Keratinocyte (primary cell): ENCODE results near the gene PCGF5. TPM values are rescaled to one million over a fixed set of nuclear protein-coding genes. Genes with fewer than 3 reads are reported as not detected.
A peak's percentile ranks its signal among the peaks of the same experiment; 100 is the strongest.

ENCODE experiments used
- DNase-seq: peaks from one replicate; pipeline ENCODE4 v3.0.0-alpha.2; 2011; ENCODE audit warnings: low read depth, missing footprints, low spot score
- FAIRE-seq: peaks from 2 replicates; lab custom pipeline; 2011; peaks lifted over from hg19 to GRCh38; lab: Jason Lieb, UNC
- H2AFZ ChIP-seq: 2 replicates; pipeline ENCODE4 v1.6.0; 2012; ENCODE audit warnings: low read length, control low read depth, inconsistent platforms; ENCODE audit not compliant: control insufficient read depth
- H3K27ac ChIP-seq: 2 replicates; pipeline ENCODE4 v1.5.1; 2011; ENCODE audit warnings: low read length; ENCODE audit not compliant: control insufficient read depth, insufficient read depth
- H3K27me3 ChIP-seq: 3 replicates; pipeline ENCODE4 v1.6.0; 2011; ENCODE audit warnings: low read length; ENCODE audit not compliant: control insufficient read depth, insufficient read depth; ENCODE audit errors: extremely low read depth
- H3K36me3 ChIP-seq, 2 experiments: 2 replicates in 1 of 2; 3 replicates in 1 of 2; pipeline ENCODE4 v1.5.1; 2011; ENCODE audit warnings: low read length in 2 of 2, mild to moderate bottlenecking in 1 of 2; ENCODE audit not compliant: control insufficient read depth in 2 of 2, insufficient read depth in 2 of 2; ENCODE audit errors: extremely low read depth in 1 of 2
- H3K4me1 ChIP-seq: 3 replicates; pipeline ENCODE4 v1.5.1; 2011; ENCODE audit warnings: low read length; ENCODE audit not compliant: control insufficient read depth, insufficient read depth; ENCODE audit errors: extremely low read depth
- H3K4me2 ChIP-seq: 3 replicates; pipeline ENCODE4 v1.6.0; 2011; ENCODE audit warnings: low read depth, low read length; ENCODE audit not compliant: control insufficient read depth, insufficient read depth; ENCODE audit errors: extremely low read depth
- H3K4me3 ChIP-seq, 3 experiments: fragments of 200-600 bp in 1 of 3; sonication (generic) in 1 of 3; 2 replicates in 2 of 3; 3 replicates in 1 of 3; pipeline ENCODE4 v1.5.1; 2011 to 2016; ENCODE audit warnings: low read length in 3 of 3, mild to moderate bottlenecking in 3 of 3, control low read depth in 2 of 3, inconsistent platforms in 1 of 3, low read depth in 1 of 3, mixed read lengths in 1 of 3, mixed run types in 1 of 3, moderate library complexity in 1 of 3; ENCODE audit not compliant: control insufficient read depth in 2 of 3, insufficient read depth in 2 of 3; ENCODE audit errors: extremely low read depth in 1 of 3
- H3K79me2 ChIP-seq: 2 replicates; pipeline ENCODE4 v1.6.0; 2012; ENCODE audit warnings: low read length; ENCODE audit not compliant: control insufficient read depth, insufficient read depth
- H3K9ac ChIP-seq: 3 replicates; pipeline ENCODE4 v1.6.0; 2011; ENCODE audit warnings: low read length; ENCODE audit not compliant: control insufficient read depth, insufficient read depth; ENCODE audit errors: extremely low read depth
- H3K9me1 ChIP-seq: 3 replicates; pipeline ENCODE4 v1.6.0; 2011; ENCODE audit warnings: low read length; ENCODE audit not compliant: control insufficient read depth, insufficient read depth; ENCODE audit errors: extremely low read depth
- H3K9me3 ChIP-seq: 2 replicates; pipeline ENCODE4 v1.5.1; 2012; ENCODE audit warnings: low read depth, low read length; ENCODE audit not compliant: control insufficient read depth
- H4K20me1 ChIP-seq: 3 replicates; pipeline ENCODE4 v1.6.0; 2011; ENCODE audit warnings: low read length; ENCODE audit not compliant: control insufficient read depth, insufficient read depth; ENCODE audit errors: extremely low read depth
- EZH2 ChIP-seq: IDR thresholded peaks from one replicate; pipeline ENCODE4 v1.6.1; 2012; ENCODE audit warnings: inconsistent platforms, mild to moderate bottlenecking, low read length, moderate library complexity
- dilution Hi-C: fragments of 300-500 bp; cut with MboI; formaldehyde crosslinking; loops from one replicate; pipeline ENCODE4 v1.7.0; 2020; ENCODE audit warnings: low sequenced_read_pairs; ENCODE audit not compliant: extremely low pct_ligation_motif_present
- polyA minus RNA-seq, 3 experiments: library from RNA; depleted of rRNA, polyadenylated mRNA; stranded (reverse); fragments of >200 nt; gene quantifications; 1 replicate in 1 of 3; 2 replicates in 1 of 3; 3 replicates in 1 of 3; pipeline ENCODE4 v1.2.3, GENCODE V29; 2011
- polyA plus RNA-seq, 5 experiments: library from polyadenylated mRNA; depleted of rRNA in 3 of 5; stranded (reverse) in 3 of 5; stranded (forward) in 1 of 5; unstranded in 1 of 5; fragments of >200 nt; gene quantifications; 1 replicate in 1 of 5; 2 replicates in 3 of 5; 3 replicates in 1 of 5; pipeline versions ENCODE4 v1.2.1 to v1.2.3, GENCODE V29; 2011 to 2012; ENCODE audit warnings: missing spikeins in 2 of 5, low read depth in 1 of 5, low replicate concordance in 1 of 5
- TF ChIP-seq, protein P1 (sequence below), 3 experiments: IDR thresholded peaks in 1 of 3; conservative IDR thresholded peaks in 1 of 3; optimal IDR thresholded peaks in 1 of 3; 2 replicates in 2 of 3; 3 replicates in 1 of 3; pipeline versions ENCODE3 to v1.5.1; 2011; ENCODE audit warnings: low read length in 3 of 3, mild to moderate bottlenecking in 3 of 3, moderate library complexity in 2 of 3, control low read depth in 1 of 3, inconsistent platforms in 1 of 3; ENCODE audit not compliant: insufficient read depth in 2 of 3; ENCODE audit errors: extremely low read depth in 1 of 3

The PCGF5 gene
- polyA plus RNA-seq (5.2 to 13.9 TPM (median 12.1 TPM) in 3 replicates), polyA minus RNA-seq (4.1 to 10.6 TPM (median 9.5 TPM) in 3 replicates)
- 6.2 TPM for polyA plus RNA-seq (2011; ENCODE audit: low read depth)
- 6.3 and 16.0 TPM in 2 replicates for polyA plus RNA-seq (2011; cell fraction: cytosol; rRNA removed)
- polyA plus RNA-seq (2011; cell fraction: nucleus; rRNA removed), result 3.5 and 4.1 TPM in 2 replicates
- polyA plus RNA-seq (2012; ENCODE audit: low replicate concordance), result 6.8 and 8.9 TPM in 2 replicates
- polyA minus RNA-seq (2011; cell fraction: cytosol; rRNA and poly(A)+ RNA removed), result 3.8 TPM
- 5.1 and 11.0 TPM in 2 replicates for polyA minus RNA-seq (2011; cell fraction: nucleus; rRNA and poly(A)+ RNA removed)

DNA sequence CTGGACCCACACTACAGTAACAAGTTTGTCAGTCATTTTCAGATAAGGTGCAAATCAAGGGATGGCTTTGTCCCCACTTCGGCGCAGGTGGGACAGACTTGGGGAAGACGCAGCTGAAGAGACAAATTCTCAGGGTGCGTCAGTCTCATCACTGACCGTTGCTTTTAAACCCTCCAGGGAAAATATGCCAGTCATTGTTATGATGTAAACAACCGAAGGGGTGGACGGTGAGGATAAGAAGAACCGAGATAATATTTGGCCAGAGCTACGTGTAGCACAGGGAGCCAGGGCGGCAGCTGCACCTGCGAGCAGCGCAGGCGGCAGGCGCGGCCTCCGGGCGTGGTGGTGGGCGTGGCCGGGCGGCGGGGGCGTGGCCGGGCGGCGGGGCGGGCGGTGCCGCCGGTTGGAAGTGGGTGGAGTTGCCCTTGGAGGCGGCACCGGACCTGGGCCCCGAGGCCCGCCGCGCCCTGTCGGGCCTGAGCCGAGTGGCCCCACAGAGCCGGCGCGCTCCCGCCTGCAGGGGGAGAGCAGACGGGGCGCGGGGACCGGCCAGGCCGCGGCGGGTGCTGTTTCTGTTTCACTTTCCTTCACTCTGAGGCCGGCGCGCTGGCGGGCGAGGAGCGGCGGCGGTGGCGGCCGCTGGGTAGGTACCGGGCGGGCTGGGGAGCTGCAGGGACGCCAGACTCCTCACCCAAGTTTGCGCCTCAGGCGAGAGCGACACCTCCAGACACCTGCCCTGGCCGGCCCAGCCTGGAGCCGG is at the start of gene PCGF5:
PCGF5 (plus strand) TSS at position 470 of the 760 bp plus-strand sequence. CDS start 2,209 bp downstream, outside the sequence.
- Histone ChIP-seq H4K20me1 (no peaks in the 10 kb centered on the region), H3K27me3 (no peaks in the 10 kb centered on the region), H2AFZ (peak within 1 kb of the TSS; percentile 87), H3K4me2 (peak within 1 kb of the TSS; percentile 97), H3K79me2 (no peaks in the 10 kb centered on the region), H3K27ac (peak within 1 kb of the TSS; percentile 44), H3K4me1 (peaks cover 10% of the 10 kb centered on the region), H3K9ac (peak within 1 kb of the TSS; percentile 77), H3K4me3 (peak within 1 kb of the TSS; percentile 78 to 86 (median 84)), H3K9me3 (no peaks in the 10 kb centered on the region), H3K9me1 (no peaks in the 10 kb centered on the region), H3K36me3 (no peaks in the 10 kb centered on the region)
- FAIRE-seq (no peak), DNase-seq (peak; percentile 5)
- dilution Hi-C loops, result no loop called here
- no peak for TF ChIP-seq EZH2
- TF ChIP-seq, protein P1, sequence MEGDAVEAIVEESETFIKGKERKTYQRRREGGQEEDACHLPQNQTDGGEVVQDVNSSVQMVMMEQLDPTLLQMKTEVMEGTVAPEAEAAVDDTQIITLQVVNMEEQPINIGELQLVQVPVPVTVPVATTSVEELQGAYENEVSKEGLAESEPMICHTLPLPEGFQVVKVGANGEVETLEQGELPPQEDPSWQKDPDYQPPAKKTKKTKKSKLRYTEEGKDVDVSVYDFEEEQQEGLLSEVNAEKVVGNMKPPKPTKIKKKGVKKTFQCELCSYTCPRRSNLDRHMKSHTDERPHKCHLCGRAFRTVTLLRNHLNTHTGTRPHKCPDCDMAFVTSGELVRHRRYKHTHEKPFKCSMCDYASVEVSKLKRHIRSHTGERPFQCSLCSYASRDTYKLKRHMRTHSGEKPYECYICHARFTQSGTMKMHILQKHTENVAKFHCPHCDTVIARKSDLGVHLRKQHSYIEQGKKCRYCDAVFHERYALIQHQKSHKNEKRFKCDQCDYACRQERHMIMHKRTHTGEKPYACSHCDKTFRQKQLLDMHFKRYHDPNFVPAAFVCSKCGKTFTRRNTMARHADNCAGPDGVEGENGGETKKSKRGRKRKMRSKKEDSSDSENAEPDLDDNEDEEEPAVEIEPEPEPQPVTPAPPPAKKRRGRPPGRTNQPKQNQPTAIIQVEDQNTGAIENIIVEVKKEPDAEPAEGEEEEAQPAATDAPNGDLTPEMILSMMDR (optimal IDR thresholded peaks at IDR 0.05 in 1 of 3, IDR thresholded peaks at IDR 0.05 in 1 of 3, conservative IDR thresholded peaks at IDR 0.05 in 1 of 3; ENCODE audit: extremely low read depth in 1 of 3, insufficient read depth in 2 of 3, low read length in 3 of 3), result peak in 2 of 3 experiments; percentile 6 to 30

DNA sequence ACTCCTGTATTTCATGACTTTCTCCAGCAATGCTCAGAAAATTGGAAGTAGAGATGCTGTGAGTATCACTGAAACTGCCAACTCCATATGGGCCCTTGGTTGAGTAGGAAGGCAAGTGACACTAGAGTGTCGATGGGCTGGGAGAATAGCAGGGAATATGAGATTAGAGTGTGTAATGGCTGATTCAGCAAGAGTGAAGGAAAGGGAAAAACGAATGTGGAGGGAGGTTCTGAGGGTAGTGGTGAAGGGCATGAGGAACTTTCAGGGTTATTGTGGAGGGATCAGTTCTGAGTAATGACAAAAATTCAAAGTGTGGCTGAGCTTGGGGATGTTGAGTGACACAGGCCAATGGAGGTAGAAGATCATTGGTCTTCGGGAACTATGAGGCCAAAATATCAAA is 49.0 kb upstream of the PCGF5 start:
- no peaks in the 10 kb centered on the region for H3K79me2 ChIP-seq
- no peak overlapping the region for H2AFZ ChIP-seq
- H3K36me3 ChIP-seq, result no peaks in the 10 kb centered on the region
- FAIRE-seq (no peak), DNase-seq (no peak)
- H3K27me3 ChIP-seq, result no peaks in the 10 kb centered on the region
- dilution Hi-C loops, result no loop called here
- no peaks in the 10 kb centered on the region for H3K4me1 ChIP-seq
- no peak overlapping the region for H3K4me2 ChIP-seq
- no peaks in the 10 kb centered on the region for H3K9me3 ChIP-seq
- no peaks in the 10 kb centered on the region for H4K20me1 ChIP-seq
- no peak overlapping the region for H3K27ac ChIP-seq
- H3K9ac ChIP-seq, result no peak overlapping the region
- H3K4me3 ChIP-seq, result no peak overlapping the region
- TF ChIP-seq, protein P1 (optimal IDR thresholded peaks at IDR 0.05 in 1 of 3, IDR thresholded peaks at IDR 0.05 in 1 of 3, conservative IDR thresholded peaks at IDR 0.05 in 1 of 3; ENCODE audit: extremely low read depth in 1 of 3, insufficient read depth in 2 of 3, low read length in 3 of 3), result no peak
- TF ChIP-seq EZH2, result no peak
- no peaks in the 10 kb centered on the region for H3K9me1 ChIP-seq
